HG02852 (cell line): ENCODE data around the gene PTOV1.
A peak's percentile ranks its signal among the peaks of the same experiment; 100 is the strongest.

Experiments
- ATAC-seq: cut with Tn5 transposase; IDR thresholded peaks from one replicate; pipeline ENCODE4 v1.9.1; 2021; ENCODE audit warnings: mild to moderate bottlenecking, moderate library complexity; ENCODE audit not compliant: unreplicated experiment

The PTOV1 gene

DNA sequence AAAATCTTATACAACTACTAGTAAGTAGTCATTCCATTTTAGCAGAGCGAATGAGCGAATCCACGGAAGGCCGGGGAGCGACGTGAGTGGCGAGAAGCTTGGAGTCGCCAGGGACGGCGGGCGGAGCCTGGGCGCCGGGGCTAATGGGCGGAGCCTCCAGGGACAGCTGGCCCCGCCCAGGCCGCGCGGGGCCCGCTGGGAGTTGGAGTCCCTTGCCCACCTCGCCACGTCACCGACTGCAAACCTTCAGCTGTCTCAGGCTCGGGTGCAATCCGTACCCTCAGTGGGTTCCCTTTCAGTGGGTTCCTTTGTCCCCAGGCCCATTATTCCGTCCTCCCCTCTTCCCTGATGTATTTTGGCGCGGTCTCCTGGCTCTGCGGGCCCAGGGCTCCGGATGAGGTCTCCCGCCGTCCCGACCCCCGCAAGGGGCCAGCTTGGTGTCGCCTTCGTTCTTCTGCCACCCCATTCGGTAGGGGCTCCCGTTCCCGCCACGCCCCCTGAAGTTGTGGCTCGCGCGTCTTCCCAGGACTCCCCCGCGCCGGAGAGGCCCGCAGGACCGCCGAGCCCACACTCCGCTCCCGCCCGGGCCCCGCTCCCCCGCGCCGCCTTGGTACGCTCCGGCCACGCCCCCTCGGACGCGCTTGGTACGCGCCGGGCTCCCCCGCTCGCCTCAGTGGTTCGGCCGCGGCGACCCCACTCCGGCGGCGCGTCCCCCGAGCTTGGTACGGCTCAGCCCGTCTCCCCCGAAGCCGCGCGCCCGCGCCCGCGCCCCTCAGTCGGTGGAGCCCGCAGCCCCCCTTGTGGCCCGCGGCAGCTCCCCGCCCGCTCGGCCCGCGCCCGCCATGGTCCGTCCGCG is at the start of gene PTOV1:
PTOV1 (plus strand) TSS at position 673 of the 856 bp plus-strand sequence.
- ATAC-seq = peak; percentile 68

GRCh38 chr19:49801401-49801888 is 49.5 kb upstream of the PTOV1 start:
- ATAC-seq = no peak

DNA sequence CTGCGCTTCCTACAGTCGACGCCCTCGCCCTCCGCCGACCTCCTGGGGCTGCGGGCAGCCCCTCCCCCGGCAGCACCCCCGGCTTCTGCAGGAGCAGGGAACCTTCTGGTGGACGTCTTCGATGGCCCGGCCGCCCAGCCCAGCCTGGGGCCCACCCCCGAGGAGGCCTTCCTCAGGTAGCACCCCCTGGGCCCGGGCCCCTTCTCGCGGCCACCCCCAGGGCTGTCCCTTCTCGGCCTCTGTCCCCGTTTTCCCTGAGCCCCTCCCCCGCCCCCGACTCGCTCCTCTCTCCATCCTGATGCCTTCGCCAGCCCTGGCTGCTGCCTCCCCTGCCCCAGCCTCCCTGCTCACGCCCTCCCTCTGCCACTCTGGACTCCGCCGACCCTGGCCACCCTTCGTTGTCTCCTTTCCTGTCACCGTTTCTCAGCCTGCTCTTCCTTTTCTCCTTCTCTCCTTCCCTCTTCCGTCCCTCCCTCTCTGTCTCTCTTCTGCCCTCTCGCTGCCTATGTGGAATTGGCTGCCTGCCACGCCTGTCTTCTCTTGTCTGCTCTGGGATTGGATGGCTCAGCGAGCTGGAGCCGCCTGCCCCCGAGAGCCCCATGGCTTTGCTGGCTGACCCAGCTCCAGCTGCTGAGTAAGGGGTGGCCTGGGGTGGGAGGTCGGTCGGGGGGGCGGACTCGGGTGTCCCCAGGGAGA is 48.8 kb upstream of the PTOV1 start:
- no peak for ATAC-seq

DNA sequence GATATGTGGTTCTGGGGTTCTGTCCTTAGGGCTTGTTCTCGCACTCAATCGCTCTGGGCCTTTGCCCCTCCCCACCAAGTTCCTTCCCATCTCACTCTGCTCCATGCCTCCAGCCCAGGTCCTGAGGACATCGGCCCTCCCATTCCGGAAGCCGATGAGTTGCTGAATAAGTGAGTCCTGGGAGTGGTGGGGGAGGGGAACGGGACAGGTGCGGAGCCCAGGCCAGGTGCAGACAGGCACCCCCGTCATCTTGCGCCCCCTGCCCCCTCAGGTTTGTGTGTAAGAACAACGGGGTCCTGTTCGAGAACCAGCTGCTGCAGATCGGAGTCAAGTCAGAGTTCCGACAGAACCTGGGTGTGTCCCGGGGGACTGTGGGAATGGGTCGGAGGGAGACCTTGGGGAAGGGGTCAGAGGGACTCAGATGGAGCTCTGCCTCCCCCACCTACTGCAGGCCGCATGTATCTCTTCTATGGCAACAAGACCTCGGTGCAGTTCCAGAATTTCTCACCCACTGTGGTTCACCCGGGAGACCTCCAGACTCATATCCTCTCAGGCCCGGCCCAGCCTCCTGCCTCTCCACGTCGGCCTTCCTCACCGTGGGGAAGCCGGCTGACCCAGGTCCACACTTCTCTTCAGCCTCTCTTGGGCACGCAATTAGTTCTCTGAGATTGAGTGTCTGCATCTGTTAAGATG is 48.0 kb upstream of the PTOV1 start:
- ATAC-seq = no peak

DNA sequence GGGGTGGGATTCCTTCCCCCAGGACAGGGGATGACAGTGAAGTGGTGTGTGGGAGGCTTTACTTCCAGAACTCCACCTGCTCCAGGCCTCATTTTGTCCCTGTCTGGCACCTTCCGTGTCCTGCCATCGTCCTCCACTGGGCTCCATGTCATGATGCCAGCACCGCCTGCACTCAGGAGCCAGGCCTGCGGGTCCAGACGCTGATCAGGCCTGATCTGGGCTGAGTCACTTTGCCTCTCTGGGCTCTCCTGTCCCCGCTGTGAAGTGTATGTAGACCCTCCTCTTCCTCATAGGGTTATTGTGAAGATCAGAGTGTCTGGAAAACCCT is 47.5 kb upstream of the PTOV1 start:
- no peak for ATAC-seq

- ATAC-seq = no peak
Measured at GRCh38 chr19:49805822-49806619, 44.9 kb upstream of the PTOV1 start.

DNA sequence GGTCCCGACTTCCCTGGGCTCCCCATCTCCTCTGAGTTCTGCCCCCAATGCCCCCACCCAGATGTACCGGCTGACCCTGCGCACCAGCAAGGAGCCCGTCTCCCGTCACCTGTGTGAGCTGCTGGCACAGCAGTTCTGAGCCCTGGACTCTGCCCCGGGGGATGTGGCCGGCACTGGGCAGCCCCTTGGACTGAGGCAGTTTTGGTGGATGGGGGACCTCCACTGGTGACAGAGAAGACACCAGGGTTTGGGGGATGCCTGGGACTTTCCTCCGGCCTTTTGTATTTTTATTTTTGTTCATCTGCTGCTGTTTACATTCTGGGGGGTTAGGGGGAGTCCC is 44.4 kb upstream of the PTOV1 start:
- no peak for ATAC-seq

GRCh38 chr19:49807058-49807903 is 43.7 kb upstream of the PTOV1 start:
- no peak for ATAC-seq

GRCh38 chr19:49807904-49808675 is 42.9 kb upstream of the PTOV1 start:
- ATAC-seq = no peak

DNA sequence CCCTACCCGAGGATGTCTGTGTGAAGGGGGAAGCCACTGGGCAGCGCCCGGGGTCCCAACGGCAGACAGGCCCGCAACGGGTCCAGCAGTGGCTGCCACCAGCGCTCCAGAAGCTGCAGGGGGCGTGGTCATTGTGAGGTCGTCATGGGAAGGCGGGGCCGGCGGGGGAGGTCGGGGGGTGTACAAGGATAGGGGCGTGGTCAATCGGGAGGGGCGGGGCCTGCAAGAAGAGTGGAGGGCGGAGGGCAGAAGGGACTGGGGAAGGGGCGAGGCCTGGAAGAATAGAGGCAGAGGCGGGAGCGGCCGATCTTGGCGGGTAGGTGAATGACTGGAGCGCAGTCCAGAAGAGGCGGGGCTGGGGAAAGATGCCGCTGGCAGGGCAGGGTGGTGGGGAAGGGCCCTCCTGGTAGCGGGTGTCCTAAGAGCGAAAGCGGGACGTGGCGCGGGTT is 42.2 kb upstream of the PTOV1 start:
- ATAC-seq = no peak

DNA sequence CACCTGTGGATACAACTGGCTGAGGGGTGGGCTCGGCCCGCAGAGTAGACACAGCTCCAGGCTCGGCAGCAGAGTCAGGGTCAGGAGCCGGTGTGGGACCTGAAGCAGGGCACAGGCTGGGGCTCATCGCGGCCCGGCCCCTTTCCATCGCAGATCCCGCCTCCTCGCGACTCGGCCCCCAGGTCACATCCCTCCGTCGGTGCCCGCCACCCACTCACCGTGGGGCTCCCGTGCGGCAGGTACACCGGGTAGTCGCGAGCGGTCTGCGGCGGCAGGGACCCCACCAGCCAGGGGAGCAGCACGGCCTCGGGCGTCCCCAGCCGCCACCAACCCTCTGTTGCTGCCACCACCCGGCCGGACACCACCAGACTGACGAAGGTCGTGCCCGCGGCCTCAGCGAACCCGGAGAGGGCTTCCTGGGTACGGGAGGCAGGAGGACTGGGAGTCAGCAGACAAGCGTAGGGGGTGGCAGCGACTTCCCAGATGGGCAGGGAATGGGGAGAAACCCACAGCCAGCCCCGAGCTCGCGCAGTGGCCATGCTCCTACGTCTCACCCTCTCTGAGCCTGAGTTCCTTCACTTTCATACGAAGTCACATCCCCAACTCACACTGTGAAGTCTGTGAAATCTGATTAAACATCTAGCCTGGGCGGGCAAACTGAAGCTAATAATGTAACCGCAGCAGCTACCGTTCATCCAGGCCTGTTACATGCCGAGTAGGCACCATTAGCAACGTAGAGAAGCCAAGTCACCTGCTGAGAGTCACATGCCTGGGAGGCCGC is 41.6 kb upstream of the PTOV1 start:
- ATAC-seq = no peak

- no peak for ATAC-seq
Measured at GRCh38 chr19:49809941-49810389, 41.0 kb upstream of the PTOV1 start.

GRCh38 chr19:49811328-49811727 is 39.6 kb upstream of the PTOV1 start:
- no peak for ATAC-seq

- no peak for ATAC-seq
Measured at GRCh38 chr19:49812452-49812996, 38.4 kb upstream of the PTOV1 start.

DNA sequence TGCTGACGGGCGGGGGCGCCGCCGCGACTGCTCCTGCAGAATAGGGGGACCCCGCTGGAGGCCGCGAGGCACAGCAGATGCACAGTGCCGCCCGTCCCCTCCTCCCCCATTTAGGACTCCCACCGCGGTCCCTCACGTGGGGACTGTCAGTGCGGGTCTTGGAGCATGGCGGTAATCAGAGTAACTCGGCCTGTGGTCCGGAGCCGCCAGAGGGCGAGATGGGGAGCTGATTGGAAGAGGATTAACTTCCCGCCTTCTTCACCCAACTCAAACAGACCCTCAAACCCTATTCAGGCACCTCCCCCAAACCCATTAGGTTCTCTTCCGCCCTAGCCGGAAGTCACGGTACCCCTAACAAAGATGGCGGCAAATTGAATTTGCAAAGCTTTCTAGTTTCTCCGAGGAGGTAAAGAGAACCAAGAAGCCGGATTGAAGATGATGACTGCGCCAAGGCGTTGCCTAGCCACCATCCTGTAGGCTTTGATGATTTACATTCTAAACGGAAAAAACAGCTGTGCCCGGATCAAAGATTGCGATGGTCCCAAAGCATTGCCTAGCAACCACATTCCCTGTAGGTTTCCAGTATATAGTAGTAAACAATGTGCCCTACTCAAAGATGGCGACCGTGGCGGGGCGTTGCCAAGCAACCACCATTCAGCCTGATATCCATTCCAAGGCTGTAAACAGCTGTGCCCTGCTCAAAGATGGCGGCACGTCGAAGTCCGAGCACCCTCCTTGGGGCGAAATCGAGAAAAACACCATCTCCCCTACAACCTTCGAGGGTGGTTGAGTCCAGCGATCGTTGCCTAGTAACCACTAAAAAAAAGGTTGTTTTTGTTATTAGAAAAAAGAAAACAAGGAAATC is 37.7 kb upstream of the PTOV1 start, which contains the start of gene FUZ:
FUZ (minus strand) TSS at position 296 of the 865 bp plus-strand sequence; CDS start at position 110, 186 bp downstream.
- ATAC-seq = peak; percentile 47

GRCh38 chr19:49814010-49814409 is 36.9 kb upstream of the PTOV1 start:
- ATAC-seq = no peak

DNA sequence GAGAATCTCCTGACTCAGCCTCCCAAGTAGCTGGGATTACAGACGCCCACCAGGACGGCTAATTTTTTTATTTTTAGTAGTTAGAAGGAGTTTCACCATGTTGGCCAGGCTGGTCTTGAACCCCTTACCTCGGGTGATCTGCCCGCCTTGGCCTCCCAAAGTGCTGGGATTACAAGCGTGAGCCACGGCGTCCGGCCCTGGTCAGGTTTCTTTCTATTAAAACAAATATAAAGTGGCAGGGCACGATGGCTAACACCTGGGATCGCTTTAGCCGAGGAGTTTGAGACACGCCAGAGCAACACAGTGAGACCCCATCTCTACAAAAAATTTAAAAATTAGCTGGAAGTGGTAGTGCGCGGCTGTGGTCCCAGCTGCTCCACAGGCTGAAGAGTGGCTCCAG is 34.4 kb upstream of the PTOV1 start:
- ATAC-seq = no peak
